BLaER1 treated with 17β-estradiol and CSF1 and Interleukin-3, amounts not matched to agents 10 nM and 100 nM (cell line): ENCODE results near the gene FCHSD2.

Source experiments
- H3K27ac ChIP-seq, 11 experiments: shearing (Covaris generic); formaldehyde crosslinking; 2 replicates each; pipeline ENCODE4 v1.8.1; 2022
- H3K27me3 ChIP-seq, 11 experiments: shearing (Covaris generic); formaldehyde crosslinking; 2 replicates each; pipeline ENCODE4 v1.8.1; 2022
- H3K36me3 ChIP-seq, 11 experiments: shearing (Covaris generic); formaldehyde crosslinking; 2 replicates each; pipeline ENCODE4 v1.8.1; 2022
- H3K4me1 ChIP-seq, 10 experiments: shearing (Covaris generic); formaldehyde crosslinking; 2 replicates each; pipeline ENCODE4 v1.8.1; 2022
- H3K4me2 ChIP-seq, 11 experiments: shearing (Covaris generic); formaldehyde crosslinking; 2 replicates each; pipeline ENCODE4 v1.8.1; 2022
- H3K4me3 ChIP-seq, 10 experiments: shearing (Covaris generic); formaldehyde crosslinking; 2 replicates each; pipeline ENCODE4 v1.8.1; 2022
- H3K9ac ChIP-seq, 11 experiments: shearing (Covaris generic); formaldehyde crosslinking; 2 replicates each; pipeline ENCODE4 v1.8.1; 2022
- H3K9me3 ChIP-seq, 11 experiments: shearing (Covaris generic); formaldehyde crosslinking; replicated peaks in 1 of 11; 2 replicates each; pipeline ENCODE4 v1.8.1; 2022
- H4K20me1 ChIP-seq, 11 experiments: shearing (Covaris generic); formaldehyde crosslinking; 2 replicates each; pipeline ENCODE4 v1.8.1; 2022
- Cebpa-rat ChIP-seq, 11 experiments: shearing (Covaris generic); IDR thresholded peaks; 2 replicates each; pipeline ENCODE4 v1.8.1; 2022

Gene FCHSD2

DNA sequence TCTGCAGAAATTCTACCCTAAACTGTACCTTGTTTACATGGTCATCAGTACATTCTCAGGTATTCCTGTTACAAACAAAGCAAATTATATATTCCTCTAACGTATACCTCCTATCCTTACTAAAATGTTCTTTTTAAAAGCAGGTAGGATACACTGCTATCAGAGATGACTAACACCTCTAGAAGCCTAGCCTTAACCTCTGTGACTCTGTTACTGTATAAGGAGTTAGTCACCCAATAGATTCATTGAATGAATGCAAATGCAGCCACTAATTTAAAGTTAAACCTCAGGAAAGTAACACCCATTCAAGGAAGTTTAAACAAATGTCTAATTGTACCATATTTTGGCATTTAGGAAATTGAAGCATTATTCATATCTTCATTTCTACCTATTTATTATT is 82.2 kb downstream of the FCHSD2 start:
- Histone ChIP-seq H4K20me1 (peaks cover 0 to 83% (median 4%) of the 10 kb centered on the region in 11 experiments; a peak in 9 of 22 replicates), H3K4me2 (no peak overlapping the region; a peak in 1 of 22 replicates), H3K4me3 (no peak overlapping the region), H3K9ac (no peak overlapping the region), H3K9me3 (peaks cover 4 to 52% (median 30%) of the 10 kb centered on the region in 11 experiments; a peak in 21 of 22 replicates), H3K27me3 (no peaks in the 10 kb centered on the region), H3K36me3 (peaks cover 22 to 76% (median 37%) of the 10 kb centered on the region in 11 experiments), H3K27ac (no peak overlapping the region), H3K4me1 (peaks cover 0 to 64% (median under 1%) of the 10 kb centered on the region in 10 experiments; a peak in 6 of 20 replicates)
- TF ChIP-seq Cebpa-rat (IDR thresholded peaks at IDR 0.05), result no peak

DNA sequence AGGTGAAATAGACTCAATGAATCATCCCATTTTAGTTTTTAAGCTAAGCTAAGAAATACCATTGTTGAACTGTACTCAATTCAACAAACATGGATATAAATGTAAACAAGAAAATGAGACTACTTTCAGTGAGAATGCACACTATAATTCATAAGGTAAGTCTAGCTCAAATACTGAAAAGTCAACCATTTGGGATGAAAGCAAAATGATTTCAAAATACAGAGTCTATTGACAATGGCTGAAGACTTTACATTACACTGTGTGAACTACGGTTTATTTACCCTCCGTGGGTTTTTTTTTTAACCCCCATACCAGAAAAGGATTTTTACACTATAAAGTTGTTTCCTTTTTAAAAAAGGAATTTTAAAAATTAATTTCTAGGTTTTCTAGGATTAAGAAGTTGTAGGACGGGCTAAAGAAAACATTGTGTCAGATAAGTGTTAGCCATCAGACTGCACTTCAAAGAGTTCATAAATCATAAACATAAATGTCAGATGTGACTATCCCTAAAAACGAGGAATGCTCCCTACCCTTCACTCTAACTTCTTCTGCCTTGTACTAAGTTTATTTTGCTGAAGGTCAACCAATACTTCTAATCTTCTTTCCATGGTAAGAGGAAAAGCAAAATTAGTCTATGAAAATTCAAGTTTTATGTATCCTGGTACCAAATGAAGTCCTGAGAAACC is 83.0 kb downstream of the FCHSD2 start:
- no peak overlapping the region for H3K27ac ChIP-seq
- H3K36me3 ChIP-seq, result peaks cover 24 to 76% (median 37%) of the 10 kb centered on the region in 11 experiments
- H3K27me3 ChIP-seq, result no peaks in the 10 kb centered on the region
- peaks cover 0 to 64% (median 3%) of the 10 kb centered on the region in 10 experiments; a peak in 8 of 20 replicates for H3K4me1 ChIP-seq
- peaks cover 0 to 79% (median 4%) of the 10 kb centered on the region in 11 experiments; a peak in 9 of 22 replicates for H4K20me1 ChIP-seq
- no peak overlapping the region for H3K4me3 ChIP-seq
- H3K4me2 ChIP-seq, result no peak overlapping the region
- no peak overlapping the region for H3K9ac ChIP-seq
- H3K9me3 ChIP-seq, result peaks cover 8 to 52% (median 27%) of the 10 kb centered on the region in 11 experiments; a peak in 21 of 22 replicates
- no peak for TF ChIP-seq Cebpa-rat (IDR thresholded peaks at IDR 0.05)

DNA sequence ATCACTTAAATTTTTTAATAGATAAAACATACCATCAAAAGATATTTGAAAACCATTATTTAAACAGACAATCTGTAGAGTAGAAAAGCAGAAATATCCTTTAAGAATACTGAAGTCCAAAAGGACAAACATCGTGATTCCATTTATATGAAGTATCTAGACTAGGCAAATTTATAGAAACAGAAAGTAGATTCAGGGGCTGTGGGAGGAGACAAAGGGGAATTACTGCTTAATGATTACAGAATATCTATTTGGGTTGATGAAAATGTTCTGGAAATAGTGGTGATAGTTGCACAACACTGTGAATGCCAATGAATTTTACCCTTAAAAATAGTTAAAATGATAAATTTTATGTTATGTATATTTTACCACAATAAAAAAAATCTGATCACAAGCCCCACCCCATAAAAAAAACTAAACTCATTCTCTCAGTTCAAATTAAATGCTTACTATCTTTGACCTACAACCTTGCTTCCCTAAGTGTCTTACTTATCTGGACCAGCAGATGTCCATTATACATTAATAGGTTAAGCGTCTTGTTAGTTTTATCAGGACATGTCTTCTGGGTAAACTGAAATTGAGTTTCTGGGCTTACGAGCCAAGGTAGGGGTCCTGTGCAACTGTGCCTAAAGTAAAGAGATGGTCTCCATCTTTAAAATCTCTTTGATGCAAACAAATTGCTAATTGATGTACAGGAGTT is 86.3 kb downstream of the FCHSD2 start:
- H3K4me2 ChIP-seq, result 0 out of 22 replicates have a peak overlapping the region, but pooled peaks of 1 of the 11 experiments have one; percentile 3
- H4K20me1 ChIP-seq, result peaks cover 0 to 50% (median 0%) of the 10 kb centered on the region in 11 experiments; a peak in 5 of 22 replicates
- H3K27me3 ChIP-seq, result no peaks in the 10 kb centered on the region
- H3K36me3 ChIP-seq, result peaks cover 7 to 59% (median 17%) of the 10 kb centered on the region in 11 experiments; a peak in 20 of 22 replicates
- no peak overlapping the region for H3K4me3 ChIP-seq
- TF ChIP-seq Cebpa-rat (IDR thresholded peaks at IDR 0.05), result no peak
- no peak overlapping the region for H3K27ac ChIP-seq
- H3K9ac ChIP-seq, result no peak overlapping the region
- peaks cover 3 to 63% (median 9%) of the 10 kb centered on the region in 10 experiments; a peak in 18 of 20 replicates for H3K4me1 ChIP-seq
- peaks cover 8 to 30% (median 12%) of the 10 kb centered on the region in 11 experiments; a peak in 17 of 22 replicates for H3K9me3 ChIP-seq

- Histone ChIP-seq H3K27me3 (no peaks in the 10 kb centered on the region), H3K4me3 (no peak overlapping the region), H3K4me2 (peak overlapping the region in 2 of 11 experiments; percentile 2 to 10; a peak in 1 of 22 replicates), H4K20me1 (peaks cover 0 to 42% (median 0%) of the 10 kb centered on the region in 11 experiments; a peak in 3 of 22 replicates), H3K4me1 (peaks cover 11 to 64% (median 16%) of the 10 kb centered on the region in 10 experiments), H3K9me3 (peaks cover 8 to 30% (median 12%) of the 10 kb centered on the region in 11 experiments; a peak in 17 of 22 replicates), H3K27ac (peak overlapping the region in 3 of 11 experiments; percentile 4 to 27 (median 12); a peak in 2 of 22 replicates), H3K36me3 (peaks cover 6 to 51% (median 14%) of the 10 kb centered on the region in 11 experiments; a peak in 18 of 22 replicates), H3K9ac (no peak overlapping the region)
- TF ChIP-seq Cebpa-rat (IDR thresholded peaks at IDR 0.05), result no peak
These were observed 87.1 kb downstream of the FCHSD2 start for GRCh38 chr11:73055002-73055401.

DNA sequence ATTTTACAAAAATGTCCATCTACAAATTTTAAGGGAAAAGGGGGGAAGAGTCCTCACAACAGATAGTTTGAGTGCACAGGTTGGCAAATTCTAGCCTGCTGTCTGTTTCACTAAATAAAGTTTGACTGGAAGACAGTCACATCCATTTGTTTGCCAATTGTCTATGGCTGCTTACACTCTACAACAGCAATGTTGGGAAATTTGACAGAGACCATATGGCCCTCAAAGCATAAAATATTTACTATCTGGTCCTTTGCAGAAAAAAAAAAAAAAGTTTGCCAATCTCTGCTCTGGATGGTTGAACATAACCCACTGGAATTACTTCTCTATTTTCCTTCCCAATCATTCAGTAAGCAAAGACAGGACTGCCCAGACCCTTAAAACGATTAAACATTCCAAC is 88.2 kb downstream of the FCHSD2 start:
- Histone ChIP-seq H3K27me3 (no peaks in the 10 kb centered on the region), H3K4me2 (peak overlapping the region in 2 of 11 experiments; percentile 10 to 31; a peak in 1 of 22 replicates), H4K20me1 (peaks cover 0 to 32% (median 0%) of the 10 kb centered on the region in 11 experiments; a peak in 2 of 22 replicates), H3K27ac (no peak overlapping the region), H3K36me3 (peaks cover 6 to 42% (median 13%) of the 10 kb centered on the region in 11 experiments; a peak in 18 of 22 replicates), H3K4me1 (peaks cover 17 to 72% (median 23%) of the 10 kb centered on the region in 10 experiments), H3K9ac (no peak overlapping the region), H3K9me3 (peaks cover 8 to 30% (median 12%) of the 10 kb centered on the region in 11 experiments; a peak in 17 of 22 replicates), H3K4me3 (no peak overlapping the region)
- no peak for TF ChIP-seq Cebpa-rat (IDR thresholded peaks at IDR 0.05)

GRCh38 chr11:73048446-73048845 is 93.7 kb downstream of the FCHSD2 start:
- Histone ChIP-seq H3K4me2 (peak overlapping the region; percentile 80 to 98 (median 89)), H4K20me1 (no peaks in the 10 kb centered on the region; a peak in 1 of 22 replicates)

GRCh38 chr11:73047773-73048371 is 94.2 kb downstream of the FCHSD2 start:
- peak overlapping the region; percentile 22 to 58 (median 44); a peak in 16 of 20 replicates for H3K4me3 ChIP-seq

More at GRCh38 chr11:73048446-73048845, 93.7 kb downstream of the FCHSD2 start:
- H3K36me3 ChIP-seq, result peaks cover 9 to 20% (median 15%) of the 10 kb centered on the region in 11 experiments; a peak in 17 of 22 replicates
- H3K4me1 ChIP-seq, result peaks cover 36 to 81% (median 46%) of the 10 kb centered on the region in 10 experiments
- H3K27ac ChIP-seq, result peak overlapping the region; percentile 71 to 86 (median 81)
- peak overlapping the region; percentile 53 to 75 (median 69); a peak in 21 of 22 replicates for H3K9ac ChIP-seq
- TF ChIP-seq Cebpa-rat (IDR thresholded peaks at IDR 0.05), result no peak
- H3K4me3 ChIP-seq, result peak overlapping the region; percentile 22 to 58 (median 44); a peak in 16 of 20 replicates
- no peaks in the 10 kb centered on the region for H3K27me3 ChIP-seq
- H3K9me3 ChIP-seq, result peaks cover 5 to 23% (median 18%) of the 10 kb centered on the region in 11 experiments; a peak in 19 of 22 replicates

DNA sequence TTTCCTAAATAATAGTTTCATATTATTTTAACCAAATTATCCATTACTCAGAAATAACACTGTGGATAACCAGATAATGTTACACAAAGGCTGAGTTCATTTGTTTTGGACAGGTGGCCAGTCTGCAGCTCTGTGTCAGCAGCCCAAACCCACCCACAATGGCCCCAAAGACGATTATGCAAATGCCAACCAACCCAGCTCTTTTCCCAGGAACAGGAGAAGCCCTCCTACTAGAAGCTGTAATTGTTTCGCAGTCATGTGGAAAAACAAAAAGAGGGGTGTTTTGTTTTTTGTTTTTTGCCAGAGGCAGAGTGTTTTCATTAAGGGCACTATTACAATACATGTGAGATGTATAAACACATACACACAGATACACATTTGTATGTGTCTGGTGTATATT is 102.1 kb downstream of the FCHSD2 start:
- TF ChIP-seq Cebpa-rat (IDR thresholded peaks at IDR 0.05), result no peak
- Histone ChIP-seq H3K4me2 (no peak overlapping the region), H3K27me3 (no peaks in the 10 kb centered on the region), H4K20me1 (0 out of 22 replicates have a peak, but pooled peaks cover 0 to 4% (median 0%) of the 10 kb centered on the region in 11 experiments), H3K9ac (no peak overlapping the region), H3K4me1 (peaks cover 3 to 31% (median 3%) of the 10 kb centered on the region in 10 experiments; a peak in 14 of 20 replicates), H3K36me3 (peaks cover 40 to 93% (median 59%) of the 10 kb centered on the region in 11 experiments), H3K9me3 (peaks cover 11 to 40% (median 32%) of the 10 kb centered on the region in 11 experiments), H3K4me3 (no peak overlapping the region), H3K27ac (no peak overlapping the region)

More at GRCh38 chr11:73047773-73048371, 94.2 kb downstream of the FCHSD2 start:
- H3K36me3 ChIP-seq, result peaks cover 15 to 26% (median 18%) of the 10 kb centered on the region in 11 experiments; a peak in 20 of 22 replicates
- H4K20me1 ChIP-seq, result no peaks in the 10 kb centered on the region; a peak in 1 of 22 replicates
- H3K4me1 ChIP-seq, result peaks cover 36 to 80% (median 46%) of the 10 kb centered on the region in 10 experiments
- peak overlapping the region; percentile 71 to 86 (median 81) for H3K27ac ChIP-seq
- TF ChIP-seq Cebpa-rat (IDR thresholded peaks at IDR 0.05), result no peak
- no peaks in the 10 kb centered on the region for H3K27me3 ChIP-seq
- H3K4me2 ChIP-seq, result peak overlapping the region; percentile 80 to 98 (median 89)
- H3K9ac ChIP-seq, result peak overlapping the region; percentile 53 to 75 (median 71)
- H3K9me3 ChIP-seq, result peaks cover 5 to 28% (median 23%) of the 10 kb centered on the region in 11 experiments; a peak in 21 of 22 replicates
